ENCODE data around the gene HLA-DOA.

DNA sequence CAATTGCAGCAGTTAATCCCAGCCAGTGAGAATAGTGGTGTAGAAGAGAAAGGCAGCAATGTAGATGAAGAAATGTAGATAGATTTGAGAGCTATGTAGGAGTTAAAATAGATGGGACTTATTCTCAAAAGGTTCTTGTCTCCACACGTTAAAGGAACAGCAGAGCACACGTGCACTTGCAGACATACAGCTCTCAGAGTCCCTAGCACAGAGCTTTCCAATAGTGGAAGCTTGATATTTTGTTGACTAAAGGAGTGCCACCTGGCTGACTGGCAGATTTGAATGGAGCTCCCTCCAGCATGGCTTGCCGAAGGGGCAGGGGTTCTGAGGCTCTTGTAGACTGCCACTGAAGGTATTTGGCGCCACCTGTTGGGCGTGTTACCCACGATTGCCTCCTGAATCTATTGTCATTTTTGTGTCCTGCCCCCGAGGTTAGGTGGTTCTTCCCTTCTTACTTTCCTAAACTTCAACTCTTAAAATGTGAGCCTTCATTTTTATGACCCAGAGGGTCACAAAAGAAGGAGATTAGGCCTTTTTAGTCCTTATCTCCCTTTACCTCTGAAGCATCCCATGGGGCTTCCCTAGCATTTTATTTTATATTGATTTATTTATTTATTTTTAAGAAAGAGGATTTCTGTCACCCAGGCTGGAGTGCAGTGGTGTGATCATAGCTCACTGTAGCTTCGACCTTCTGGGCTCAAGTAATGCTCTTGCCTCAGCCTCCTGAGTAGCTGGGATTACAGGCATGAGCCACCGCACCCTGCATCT lies 24.6 kb downstream of the HLA-DOA start:
- TF ChIP-seq CTCF (IDR thresholded peaks at IDR 0.05) (peak; percentile 76 to 92 (median 89)), POLR2A (IDR thresholded peaks at IDR 0.05) (no peak)

Data from thyroid gland (tissue), 4 donors.